Measurements from ENCODE around the gene NXPE3.

DNA sequence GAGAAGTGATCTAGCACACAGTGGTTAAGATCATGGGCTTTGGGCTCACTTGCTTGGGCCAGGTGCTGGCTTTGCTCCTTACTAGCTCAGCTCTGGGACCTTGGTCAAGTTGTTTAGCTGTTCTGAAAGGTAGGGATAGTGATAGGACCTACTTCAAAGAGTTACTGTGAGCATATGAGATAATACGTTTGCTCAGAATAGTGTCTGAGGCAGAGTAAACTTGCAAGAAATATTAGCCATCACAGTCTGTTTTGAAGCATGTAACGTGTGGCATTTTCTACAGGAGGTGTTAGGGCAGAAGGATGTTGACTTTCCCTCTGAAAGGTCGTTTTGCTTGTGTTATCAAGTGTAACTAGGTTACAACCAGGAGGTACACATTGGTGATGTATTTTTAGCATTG lies 35.8 kb downstream of the NXPE3 start:
- TF ChIP-seq, protein P1, sequence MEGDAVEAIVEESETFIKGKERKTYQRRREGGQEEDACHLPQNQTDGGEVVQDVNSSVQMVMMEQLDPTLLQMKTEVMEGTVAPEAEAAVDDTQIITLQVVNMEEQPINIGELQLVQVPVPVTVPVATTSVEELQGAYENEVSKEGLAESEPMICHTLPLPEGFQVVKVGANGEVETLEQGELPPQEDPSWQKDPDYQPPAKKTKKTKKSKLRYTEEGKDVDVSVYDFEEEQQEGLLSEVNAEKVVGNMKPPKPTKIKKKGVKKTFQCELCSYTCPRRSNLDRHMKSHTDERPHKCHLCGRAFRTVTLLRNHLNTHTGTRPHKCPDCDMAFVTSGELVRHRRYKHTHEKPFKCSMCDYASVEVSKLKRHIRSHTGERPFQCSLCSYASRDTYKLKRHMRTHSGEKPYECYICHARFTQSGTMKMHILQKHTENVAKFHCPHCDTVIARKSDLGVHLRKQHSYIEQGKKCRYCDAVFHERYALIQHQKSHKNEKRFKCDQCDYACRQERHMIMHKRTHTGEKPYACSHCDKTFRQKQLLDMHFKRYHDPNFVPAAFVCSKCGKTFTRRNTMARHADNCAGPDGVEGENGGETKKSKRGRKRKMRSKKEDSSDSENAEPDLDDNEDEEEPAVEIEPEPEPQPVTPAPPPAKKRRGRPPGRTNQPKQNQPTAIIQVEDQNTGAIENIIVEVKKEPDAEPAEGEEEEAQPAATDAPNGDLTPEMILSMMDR (IDR thresholded peaks at IDR 0.05; ENCODE audit: low read length): no peak
- no peak for TF ChIP-seq EZH2 (optimal IDR thresholded peaks at IDR 0.05; ENCODE audit: low read depth, low read length)
